HG03159 (cell line): ENCODE data around the gene TPM3.
A peak's percentile ranks its signal among the peaks of the same experiment; 100 is the strongest.
"Not testable (repeated sequence)": the region's sequence is repeated elsewhere in the genome, so short reads cannot be mapped to it uniquely, and the experiment has no call there.

Experiments
- ATAC-seq: cut with Tn5 transposase; IDR thresholded peaks from one replicate; pipeline ENCODE4 v1.9.1; 2021; ENCODE audit warnings: mild to moderate bottlenecking, moderate library complexity; ENCODE audit not compliant: unreplicated experiment

The TPM3 gene

DNA sequence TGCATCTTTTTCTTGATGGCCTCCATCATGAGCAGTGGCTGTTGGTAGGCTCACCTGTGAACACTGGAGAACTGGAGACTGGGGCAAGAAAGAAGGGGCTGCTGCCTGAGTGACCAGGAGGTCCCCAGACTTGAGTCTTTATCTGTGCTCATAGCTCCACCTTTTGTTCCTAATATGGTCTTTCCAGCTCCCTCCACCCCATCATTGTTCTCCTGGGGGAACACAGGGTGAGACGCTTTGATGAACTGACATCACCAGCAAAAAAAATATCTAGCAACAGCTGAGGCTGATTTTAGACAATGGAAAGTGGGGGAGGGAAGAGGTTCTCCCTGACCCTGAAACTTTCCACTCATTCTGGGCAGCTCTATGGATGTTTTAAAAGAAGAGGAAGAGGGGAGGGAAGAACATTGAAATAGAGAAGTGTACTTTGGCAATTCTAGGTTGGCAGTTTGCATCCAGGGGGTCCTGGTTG is at the start of gene TPM3:
TPM3 (minus strand) TSS at position 111 of the 472 bp plus-strand sequence; CDS start at position 29, 82 bp downstream.
- no peak for ATAC-seq

DNA sequence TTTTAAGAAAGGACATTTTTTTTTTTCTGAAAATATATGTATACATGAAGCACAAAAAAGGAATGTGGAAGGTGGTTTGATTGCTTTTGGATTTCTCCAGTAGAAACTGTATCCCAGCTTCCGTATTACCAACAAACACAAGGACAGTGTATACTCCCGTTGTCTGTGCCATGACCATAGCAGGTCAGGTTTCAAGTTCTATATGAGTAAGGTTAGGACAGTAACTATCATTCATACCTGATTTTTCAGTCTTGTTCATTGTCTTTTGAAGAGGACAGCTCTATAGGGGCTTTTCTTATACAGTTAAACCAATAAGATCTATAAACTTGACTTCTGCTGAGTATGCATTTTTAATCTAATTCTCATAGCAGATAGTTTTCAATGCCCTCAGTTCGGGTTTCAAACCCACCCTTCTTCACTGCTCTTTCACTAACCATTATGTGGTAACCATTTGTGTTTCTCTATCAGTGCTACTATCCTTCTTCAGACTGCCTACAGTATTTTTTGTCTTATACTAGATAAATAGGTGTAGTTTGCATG is 48.5 kb upstream of the TPM3 start:
- ATAC-seq = no peak

DNA sequence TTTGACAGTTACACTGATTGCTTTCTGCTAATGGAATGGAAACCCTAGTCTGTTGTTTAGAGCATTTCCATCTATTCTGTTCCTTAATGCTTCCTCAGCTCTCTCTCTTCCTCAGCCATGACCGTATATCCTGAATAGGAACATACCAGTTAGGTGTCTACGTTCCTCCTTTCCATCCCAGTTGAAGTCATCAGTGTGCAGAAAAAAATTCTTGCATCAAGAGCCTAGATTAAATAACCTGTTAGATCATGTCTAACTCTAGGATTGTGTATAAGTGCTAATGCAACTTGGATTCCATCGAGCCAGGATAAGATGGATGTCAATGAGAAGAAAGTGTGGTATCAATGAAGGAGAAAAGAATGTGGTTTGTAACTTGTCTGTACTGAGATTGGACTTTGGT is 47.6 kb upstream of the TPM3 start:
- ATAC-seq = no peak

DNA sequence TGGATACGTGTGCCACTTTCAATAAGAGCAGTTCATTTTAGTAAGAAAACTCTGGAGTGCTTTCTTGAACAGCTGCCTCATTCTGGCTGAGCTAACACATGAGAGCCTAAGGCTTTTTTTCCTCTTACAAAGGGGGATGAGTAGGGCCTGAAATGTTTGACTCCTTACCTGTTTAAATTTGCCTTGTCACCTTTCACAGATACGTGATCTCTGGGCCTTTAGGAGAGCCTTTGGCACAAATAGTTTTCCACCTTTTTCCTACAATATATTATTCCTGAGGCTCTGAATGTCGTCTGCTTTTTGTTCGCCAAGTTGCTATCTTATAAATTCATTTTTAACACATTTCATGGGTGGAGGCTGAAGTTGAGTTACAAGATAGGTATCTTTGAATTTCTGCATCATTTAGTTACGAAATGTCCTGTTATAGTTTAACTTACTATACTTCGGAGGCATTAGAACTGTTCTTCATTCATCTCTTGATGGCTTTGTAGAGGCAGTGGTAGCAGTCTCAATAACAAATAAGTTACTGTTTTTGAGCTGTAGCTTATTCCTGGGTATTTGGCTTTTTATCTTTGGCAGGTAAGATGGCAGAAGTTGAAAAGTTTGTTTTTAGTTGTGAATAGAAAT is 46.1 kb upstream of the TPM3 start:
- no peak for ATAC-seq

DNA sequence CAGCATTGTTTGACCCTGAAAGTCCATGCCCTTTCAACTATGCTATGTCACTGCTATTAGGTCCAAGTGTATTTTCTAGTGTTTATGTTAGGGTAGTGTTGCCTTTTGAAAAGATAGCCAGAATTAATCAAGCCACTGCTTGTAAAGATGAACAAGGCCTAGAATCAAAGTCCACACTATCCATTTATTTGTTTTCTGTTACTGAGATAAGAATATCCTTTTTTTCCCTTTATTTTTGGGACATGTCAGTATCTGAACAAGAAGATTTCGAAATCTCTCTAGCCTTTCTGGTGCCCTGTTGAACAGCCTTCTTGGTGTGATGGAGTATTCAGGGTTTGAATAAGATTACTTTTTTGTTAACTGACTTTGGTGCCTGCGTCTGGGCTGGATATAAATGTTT is 45.5 kb upstream of the TPM3 start:
- ATAC-seq = no peak

DNA sequence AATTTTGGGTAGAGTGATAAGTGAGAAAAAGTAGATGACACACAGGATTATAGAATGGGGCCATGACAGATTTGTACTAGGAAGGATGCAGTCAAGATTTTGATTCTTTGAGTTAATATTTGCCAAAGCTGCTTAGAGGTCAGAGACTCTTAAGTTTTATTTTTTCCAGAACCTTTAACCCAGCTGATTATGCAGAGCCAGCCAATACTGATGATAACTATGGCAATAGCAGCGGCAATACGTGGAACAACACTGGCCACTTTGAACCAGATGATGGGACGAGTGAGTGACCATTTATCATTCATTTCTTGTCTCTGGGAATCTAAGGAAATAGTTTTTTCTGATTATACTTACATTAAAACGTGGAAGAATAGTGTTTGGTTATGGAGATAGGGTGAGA is 45.0 kb upstream of the TPM3 start:
- no peak for ATAC-seq

DNA sequence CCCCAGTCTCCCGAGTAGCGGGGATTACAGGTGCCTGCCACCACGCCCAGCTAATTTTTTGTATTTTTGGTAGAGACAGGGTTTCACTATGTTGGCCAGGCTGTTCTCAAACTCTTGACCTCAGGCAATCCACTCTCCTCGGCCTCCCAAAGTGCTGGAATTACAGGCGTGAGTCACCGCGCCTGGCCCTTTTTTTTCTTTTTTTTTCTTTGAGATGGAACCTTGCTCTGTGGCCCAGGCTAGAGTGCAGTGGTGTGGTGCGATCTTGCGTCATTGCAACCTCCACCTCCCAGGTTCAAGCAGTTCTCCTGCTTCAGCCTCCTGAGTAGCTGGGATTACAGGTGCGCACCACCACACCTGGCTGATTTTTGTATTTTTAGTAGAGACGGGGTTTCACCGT is 41.2 kb upstream of the TPM3 start:
- not testable (repeated sequence) for ATAC-seq

DNA sequence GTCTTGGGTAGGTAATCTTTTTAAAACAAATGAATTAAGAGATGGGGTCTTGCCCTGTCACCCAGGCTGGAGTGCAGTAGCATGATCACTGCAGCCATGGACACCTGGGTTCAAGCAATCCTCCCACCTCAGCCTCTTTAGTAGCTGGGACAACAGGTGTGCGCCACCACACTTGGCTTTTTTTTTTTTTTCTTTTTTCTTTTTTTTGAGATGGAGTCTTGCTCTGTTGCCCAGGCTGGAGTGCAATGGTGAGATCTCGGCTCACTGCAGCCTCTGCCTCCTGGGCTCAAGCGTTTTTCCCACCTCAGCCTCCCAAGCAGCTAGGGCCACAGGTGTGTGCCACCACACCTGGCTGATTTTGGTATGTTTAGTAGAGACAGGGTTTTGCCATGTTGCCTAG is 39.2 kb upstream of the TPM3 start:
- ATAC-seq = not testable (repeated sequence)

DNA sequence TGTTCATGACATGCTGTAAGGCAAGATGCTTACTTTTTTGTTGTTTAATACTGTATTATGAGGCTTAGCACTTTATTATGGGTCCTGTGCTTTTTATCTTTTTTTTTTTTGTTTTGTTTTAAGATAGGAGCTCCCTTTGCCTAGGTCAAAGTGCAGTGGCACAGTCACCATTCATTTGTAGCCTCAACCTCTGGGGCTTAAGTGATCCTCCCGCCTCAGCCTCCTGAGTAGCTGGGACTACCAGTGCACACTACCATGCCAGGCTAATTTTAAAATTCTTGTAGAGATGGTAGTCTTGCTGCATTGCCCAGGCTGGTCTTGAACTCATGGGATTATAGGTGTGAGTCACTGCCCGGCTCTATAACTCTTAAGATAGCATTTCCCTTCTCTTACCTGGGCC is 33.5 kb upstream of the TPM3 start:
- ATAC-seq = no peak

DNA sequence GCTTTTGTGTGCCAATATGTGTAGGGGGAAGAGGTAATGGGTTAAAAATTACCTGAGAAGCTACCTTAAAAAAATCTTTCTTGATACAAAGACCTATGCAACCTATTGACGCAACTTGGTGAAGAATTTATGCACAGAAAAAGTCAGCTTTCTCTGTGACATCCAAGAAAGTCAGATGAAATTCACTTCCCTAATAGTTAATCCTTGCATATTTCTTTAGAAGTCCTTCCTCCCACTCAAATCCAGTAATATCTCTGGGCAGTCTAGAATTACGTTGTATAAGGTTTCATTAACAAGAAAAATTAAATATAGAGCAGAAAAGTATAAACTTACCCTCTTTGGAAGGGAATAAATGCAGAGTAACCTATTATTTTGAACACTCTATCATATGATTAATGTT is 31.7 kb upstream of the TPM3 start:
- ATAC-seq = no peak

DNA sequence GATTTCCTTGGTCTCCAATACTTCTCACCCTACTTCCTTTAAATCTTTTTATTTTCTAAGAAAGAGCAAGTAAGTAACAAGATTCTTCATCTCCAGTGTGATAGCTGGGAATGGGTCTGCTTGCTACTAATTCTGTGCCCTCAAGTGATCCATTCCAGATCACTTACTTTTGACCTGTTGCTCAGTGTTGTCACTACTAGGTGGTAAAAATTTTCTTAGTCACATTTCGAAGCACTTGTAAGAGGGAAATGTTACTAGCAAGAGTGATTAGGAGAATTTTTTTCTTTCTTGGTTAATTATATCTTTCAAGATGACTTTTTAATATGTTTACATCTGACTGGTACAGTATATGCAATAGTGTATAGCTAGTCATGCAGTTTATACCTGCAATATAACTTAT is 31.0 kb upstream of the TPM3 start:
- no peak for ATAC-seq

DNA sequence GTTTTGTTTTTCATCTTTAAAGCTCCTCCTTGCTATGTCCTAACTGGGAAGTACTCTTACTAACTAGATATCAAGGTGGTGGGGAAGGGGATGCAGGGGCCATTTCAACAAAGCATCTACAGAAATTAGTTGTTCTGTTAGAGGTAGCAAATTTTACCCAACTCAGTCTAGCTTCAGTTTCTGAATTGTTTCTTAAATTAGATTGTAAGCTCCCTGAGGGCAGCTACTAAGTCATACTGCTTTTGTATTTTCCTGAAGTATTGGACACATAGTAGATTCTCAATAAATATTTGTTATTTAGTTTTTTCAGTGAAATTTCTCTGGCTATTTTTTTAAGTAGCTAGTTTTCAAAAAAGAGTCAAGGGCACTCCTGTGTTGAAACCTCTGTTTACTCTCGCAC is 30.6 kb upstream of the TPM3 start:
- ATAC-seq = no peak

DNA sequence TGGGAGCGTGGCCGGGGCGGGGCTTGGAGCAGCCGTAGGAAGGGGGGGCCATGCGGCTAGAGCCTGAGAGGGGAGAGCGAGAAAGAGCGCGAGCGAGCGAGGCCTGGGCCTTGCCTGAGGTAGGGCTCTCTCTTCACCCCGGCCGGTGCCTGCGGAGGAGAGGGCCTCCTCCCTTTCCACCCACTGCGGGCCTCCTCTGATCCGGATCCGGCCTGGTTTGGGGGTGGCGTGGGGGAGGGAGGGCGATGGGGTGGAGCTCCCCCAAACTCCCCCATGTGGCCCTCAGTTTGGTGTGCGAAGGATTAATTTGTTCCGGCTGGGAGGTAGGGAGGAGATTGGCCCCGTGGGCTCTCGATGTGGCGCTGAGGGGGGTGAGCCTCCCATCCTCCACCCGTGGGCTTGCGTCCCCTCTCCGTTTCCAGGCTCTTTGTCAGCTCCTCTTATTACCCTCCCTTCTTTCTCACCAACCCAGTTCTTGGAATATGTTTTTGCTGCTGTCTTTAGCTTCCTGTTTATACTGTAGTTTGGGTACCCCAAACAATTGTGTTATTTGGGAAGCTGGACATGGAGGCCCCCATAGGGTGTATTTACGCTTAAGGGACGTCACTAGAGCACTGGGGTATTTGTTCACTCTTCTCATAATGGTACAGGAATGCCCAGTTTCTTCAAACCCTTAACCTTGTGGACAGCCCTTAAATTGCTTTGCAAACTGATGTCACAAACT is 29.5 kb upstream of the TPM3 start:
- ATAC-seq = peak; percentile 24

DNA sequence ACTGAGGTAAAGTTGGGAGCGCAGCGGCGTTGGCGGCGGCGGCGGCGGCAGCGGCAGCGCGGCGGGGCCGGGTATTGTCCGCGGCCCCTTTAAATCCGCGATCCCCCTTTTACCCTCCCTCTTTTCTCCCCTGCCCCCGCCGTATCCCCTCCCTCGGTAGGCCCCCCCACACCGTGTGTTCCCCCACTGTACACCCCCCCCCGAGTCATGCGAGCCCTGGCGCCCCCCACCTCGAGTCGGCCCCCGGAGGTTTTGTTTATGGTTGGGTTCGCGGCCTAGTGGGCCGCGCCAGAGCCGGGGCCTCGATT is 29.0 kb upstream of the TPM3 start:
- no peak for ATAC-seq

DNA sequence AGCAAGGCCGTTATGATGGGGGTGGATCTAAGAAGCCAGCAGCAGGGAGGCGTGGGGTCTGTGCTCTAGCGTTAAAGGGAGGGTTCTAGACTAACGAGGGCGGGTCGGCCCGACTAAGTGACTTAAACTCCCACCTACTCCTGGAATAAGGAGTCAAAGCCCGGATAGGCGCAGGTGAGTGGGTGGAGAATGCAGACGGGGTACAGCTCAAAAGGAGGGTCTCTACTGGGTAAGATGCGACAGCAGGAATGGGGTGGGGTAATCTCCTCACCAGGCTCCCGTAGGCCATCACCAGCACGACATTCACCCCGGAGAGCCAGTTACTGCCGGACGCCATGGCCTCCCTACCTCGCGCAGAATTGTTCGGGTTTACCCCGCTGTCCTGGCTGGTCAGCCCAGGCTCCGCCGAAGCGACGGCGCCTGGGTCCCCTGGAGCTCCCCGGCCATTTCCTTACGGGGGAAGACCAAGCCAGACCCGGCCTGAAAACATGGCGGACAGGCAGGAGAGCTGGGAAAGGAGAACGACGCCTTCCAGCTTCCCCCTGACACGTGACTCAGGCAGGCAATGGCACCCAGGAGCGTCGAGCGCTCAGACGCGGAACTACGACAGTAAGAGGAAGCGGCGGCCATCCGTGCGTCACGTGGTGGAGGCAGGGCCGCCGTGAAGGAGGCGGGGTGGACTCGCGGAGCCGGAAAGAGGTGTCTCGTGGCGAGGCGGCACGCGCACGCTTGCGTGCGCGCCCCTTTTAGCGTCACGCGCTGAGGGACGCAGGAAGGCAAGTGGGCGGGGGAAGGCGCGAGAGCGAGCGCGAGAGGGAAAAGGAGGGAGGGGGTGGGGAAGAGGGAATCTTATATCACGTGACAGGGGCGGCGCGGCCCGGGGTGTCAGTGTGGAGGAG is 28.4 kb upstream of the TPM3 start, which contains the start of gene UBAP2L:
UBAP2L (plus strand) TSS at position 885 of the 899 bp plus-strand sequence. CDS start 4,169 bp downstream, outside the sequence.
- peak; percentile 88 for ATAC-seq

DNA sequence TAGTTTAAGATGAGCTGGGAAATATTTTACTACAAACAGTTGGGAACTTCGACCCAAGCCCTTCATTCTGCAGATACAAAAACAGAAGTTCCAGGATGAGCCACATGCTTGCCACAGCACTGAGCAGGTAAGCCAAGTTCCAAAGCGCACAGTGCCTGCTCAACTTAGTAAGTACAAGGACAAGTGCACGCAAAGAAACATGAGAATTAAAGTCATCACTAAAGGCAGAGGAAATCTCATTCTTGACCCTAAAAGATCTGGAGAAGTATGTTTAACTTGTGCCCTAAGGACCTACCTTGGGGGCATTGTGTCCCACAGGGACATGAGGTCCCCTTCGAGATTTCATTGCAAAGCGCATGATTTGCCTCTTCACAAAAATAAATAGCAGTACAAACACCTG is 27.6 kb upstream of the TPM3 start:
- no peak for ATAC-seq

DNA sequence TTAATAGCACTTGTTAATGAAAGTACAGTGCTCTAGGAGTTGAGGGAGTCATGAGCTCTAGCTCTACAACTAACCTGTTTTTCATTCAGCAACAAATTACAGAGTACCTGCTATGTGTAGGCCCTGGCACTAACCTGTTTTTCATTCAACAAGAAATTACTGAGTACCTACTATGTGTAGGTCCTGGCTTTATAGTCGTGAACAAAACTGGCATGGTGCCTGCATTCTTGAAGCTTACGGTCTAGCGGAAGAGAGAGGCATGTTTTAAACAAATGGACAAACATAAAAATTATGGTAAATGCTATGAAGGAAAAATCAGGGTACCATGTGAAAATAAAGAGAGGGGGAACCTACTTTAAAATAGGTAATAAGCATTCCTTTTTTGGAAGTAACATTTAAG is 26.6 kb upstream of the TPM3 start:
- ATAC-seq = no peak

DNA sequence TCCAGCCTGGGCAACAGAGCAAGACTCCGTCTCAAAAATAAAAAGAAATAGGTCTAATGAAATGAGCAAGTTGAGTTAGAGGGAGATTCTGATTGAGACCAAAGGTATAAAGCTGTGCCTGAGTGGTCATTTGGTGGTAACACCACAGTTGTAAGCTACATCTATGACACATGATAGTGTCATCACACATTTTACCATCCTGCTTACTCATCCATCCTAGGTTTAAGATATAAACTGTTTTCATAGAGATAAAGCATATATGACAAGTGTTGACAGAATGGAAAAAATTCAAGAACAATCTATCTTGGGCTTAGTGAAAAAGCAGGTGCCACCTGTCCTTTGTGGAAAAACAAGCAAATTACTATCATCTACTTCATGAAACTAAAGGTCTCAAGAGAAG is 21.4 kb upstream of the TPM3 start:
- no peak for ATAC-seq

DNA sequence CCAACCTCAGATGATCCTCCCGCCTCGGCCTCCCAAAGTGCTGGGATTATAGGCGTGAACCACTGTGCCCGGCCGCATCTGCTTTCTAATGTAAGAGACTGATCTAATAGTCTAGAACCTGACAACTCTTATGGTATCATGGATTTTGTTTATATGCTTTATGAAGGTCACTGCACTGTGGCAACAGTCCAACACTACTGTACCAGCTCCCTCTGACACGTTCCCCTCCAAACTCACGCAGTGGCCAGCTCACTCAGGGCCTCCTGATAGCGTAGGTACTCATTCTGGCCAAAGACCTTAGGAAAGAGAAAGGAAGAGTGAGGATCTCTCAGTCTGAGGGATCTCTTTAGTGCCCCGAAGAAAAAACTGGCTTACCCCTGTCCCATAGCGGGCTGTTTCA is 20.2 kb upstream of the TPM3 start:
- no peak for ATAC-seq

DNA sequence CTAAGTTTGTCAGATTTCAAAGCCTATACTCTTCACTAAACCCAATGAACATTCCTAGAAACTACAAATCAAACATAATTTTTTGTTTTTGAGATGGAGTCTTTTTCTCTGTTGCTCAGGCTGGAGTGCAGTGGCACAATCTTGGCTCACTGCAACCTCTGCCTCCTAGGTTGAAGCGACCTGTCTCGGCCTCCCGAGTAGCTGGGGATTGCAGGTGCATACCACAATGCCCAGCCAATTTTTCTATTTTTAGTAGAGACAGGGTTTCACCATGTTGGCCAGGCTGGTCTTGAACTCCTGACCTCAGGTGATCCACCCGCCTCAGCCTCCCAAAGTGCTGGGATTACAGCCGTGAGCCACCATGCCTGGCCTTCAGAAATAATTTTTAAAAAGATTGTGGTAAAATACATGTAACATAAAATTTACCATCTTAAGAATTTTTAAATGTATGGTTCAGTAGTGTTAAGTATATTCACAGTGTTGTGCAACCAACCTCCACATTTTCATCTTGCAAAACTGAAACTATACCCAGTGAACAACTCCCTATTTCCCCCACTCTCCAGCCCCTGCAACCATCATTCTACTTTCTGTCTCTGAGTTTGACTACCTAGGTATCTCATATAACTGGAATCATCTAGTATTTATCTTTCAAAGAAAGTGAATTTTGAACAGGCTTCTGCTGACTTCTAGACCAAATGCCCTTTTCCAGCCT is 16.9 kb upstream of the TPM3 start:
- no peak for ATAC-seq

DNA sequence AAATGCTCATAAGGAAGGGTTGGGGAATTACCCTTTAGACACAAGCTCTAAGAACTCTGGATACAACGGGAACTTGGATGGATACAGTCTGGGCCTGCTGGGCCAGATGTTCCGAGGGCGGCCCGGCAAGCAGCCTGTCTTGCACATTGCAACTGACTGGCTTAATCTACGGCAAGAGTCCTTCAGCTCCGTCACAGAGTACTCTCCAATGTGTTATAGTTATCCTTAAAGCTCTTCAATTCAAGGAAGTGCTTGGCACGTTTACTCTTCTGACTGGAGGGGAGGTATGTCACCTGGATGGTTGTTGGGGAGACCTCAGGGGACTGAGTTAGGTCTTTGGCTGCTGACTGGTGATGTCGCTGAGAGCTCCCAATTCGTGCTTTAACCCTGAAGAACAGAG is 15.4 kb upstream of the TPM3 start:
- ATAC-seq = no peak
